ENCODE data around the gene ARMH2.

ARMH2 gene

GRCh38 chr6:24778878-24779277, 19.8 kb downstream of the ARMH2 start:
- H3K27ac ChIP-seq = no peak overlapping the region
- no peak overlapping the region for H3K4me3 ChIP-seq
- DNase-seq (ENCODE audit: low spot score) = no peak
- TF ChIP-seq, protein P1, sequence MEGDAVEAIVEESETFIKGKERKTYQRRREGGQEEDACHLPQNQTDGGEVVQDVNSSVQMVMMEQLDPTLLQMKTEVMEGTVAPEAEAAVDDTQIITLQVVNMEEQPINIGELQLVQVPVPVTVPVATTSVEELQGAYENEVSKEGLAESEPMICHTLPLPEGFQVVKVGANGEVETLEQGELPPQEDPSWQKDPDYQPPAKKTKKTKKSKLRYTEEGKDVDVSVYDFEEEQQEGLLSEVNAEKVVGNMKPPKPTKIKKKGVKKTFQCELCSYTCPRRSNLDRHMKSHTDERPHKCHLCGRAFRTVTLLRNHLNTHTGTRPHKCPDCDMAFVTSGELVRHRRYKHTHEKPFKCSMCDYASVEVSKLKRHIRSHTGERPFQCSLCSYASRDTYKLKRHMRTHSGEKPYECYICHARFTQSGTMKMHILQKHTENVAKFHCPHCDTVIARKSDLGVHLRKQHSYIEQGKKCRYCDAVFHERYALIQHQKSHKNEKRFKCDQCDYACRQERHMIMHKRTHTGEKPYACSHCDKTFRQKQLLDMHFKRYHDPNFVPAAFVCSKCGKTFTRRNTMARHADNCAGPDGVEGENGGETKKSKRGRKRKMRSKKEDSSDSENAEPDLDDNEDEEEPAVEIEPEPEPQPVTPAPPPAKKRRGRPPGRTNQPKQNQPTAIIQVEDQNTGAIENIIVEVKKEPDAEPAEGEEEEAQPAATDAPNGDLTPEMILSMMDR (IDR thresholded peaks at IDR 0.05) = no peak

GRCh38 chr6:24778121-24778520, 20.6 kb downstream of the ARMH2 start:
- Histone ChIP-seq H3K4me3 (no peak overlapping the region), H3K27ac (no peak overlapping the region)
- TF ChIP-seq, protein P1 (IDR thresholded peaks at IDR 0.05) = no peak
- DNase-seq (ENCODE audit: low spot score) = no peak

DNA sequence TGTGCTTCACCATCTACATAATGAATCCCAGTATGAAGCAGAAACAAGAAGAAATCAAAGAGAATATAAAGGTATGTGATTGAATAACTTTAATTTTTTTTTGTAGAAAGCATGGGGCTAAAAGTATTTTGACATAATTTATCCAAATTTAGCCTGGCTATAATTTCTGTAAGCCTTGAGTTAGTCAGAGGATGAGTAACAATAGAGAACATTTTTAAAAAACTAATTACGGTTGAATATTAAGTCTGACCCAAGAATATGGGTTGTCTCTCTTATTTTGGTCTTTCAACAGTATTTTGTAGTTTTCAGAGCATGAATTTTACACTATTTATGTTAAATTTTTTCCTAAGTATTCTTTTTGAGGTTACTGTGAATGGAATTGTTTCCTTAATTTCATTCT, 21.5 kb downstream of the ARMH2 start:
- no peak overlapping the region for H3K27ac ChIP-seq
- TF ChIP-seq, protein P1 (IDR thresholded peaks at IDR 0.05) = no peak

GRCh38 chr6:24775520-24776058, 23.1 kb downstream of the ARMH2 start:
- H3K4me3 ChIP-seq = peak overlapping the region; percentile 81
- DNase-seq (ENCODE audit: low spot score) = no peak

More for the DNA sequence above, 21.5 kb downstream of the ARMH2 start:
- DNase-seq (ENCODE audit: low spot score) = no peak
- no peak overlapping the region for H3K4me3 ChIP-seq

DNA sequence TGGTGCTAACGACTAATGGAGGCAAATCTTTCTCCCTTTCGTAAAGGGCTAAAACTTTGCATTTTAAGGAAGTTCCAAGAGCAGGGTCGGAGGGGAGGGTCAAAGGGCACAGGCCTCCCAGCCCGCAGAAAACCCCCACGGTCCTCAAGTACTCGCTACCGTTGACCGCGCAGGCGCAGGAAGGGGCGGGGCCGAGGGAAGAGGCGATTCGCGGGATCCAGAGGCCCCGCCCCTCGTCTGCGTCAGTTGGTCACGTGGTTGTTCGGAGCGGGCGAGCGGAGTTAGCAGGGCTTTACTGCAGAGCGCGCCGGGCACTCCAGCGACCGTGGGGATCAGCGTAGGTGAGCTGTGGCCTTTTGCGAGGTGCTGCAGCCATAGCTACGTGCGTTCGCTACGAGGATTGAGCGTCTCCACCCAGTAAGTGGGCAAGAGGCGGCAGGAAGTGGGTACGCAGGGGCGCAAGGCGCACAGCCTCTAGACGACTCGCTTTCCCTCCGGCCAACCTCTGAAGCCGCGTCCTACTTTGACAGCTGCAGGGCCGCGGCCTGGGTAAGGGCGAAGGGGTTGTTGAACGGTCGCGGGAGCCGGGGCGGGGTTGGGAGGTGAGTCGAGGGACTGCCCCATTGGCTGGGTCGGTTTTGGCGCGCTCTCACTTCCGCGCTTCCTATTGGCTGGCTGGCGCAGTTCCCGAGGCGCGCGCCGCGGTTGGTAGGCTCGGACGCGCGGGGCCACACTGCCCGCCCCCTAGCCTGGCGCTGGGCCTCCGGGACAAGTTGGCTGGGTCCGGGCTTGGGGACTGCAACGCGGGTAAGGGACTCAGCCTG, 23.8 kb downstream of the ARMH2 start, which contains the start of gene GMNN:
Gene GMNN (plus strand): TSS at position 242 of the 824 bp plus-strand sequence. CDS start 2,310 bp downstream, outside the sequence.
- Histone ChIP-seq H3K4me3 (peak within 1 kb of the TSS; percentile 81), H3K27ac (peak within 1 kb of the TSS; percentile 77 to 93)
- peak; percentile 98 for DNase-seq (ENCODE audit: low spot score)
- TF ChIP-seq, protein P1 (IDR thresholded peaks at IDR 0.05) = no peak

More at GRCh38 chr6:24775520-24776058, 23.1 kb downstream of the ARMH2 start:
- TF ChIP-seq, protein P1 (IDR thresholded peaks at IDR 0.05) = no peak
- peak overlapping the region; percentile 77 to 93 for H3K27ac ChIP-seq

GRCh38 chr6:24768361-24768760, 30.4 kb downstream of the ARMH2 start:
- DNase-seq (ENCODE audit: low spot score) = no peak

More at GRCh38 chr6:24768361-24768760, 30.4 kb downstream of the ARMH2 start:
- no peak overlapping the region for H3K4me3 ChIP-seq
- H3K27ac ChIP-seq = no peak overlapping the region
- TF ChIP-seq, protein P1 (IDR thresholded peaks at IDR 0.05) = no peak
